Heart left ventricle (tissue), 13 donors: Measurements from ENCODE around the gene GNB4.

Source experiments
- CTCF ChIP-seq, 12 donors: fragments of 200-600 bp; sonication (generic) in 4 of 12; IDR thresholded peaks; one replicate each; pipeline versions ENCODE4 v1.5.0 to v1.8.0; 2018 to 2022; ENCODE audit warnings: antibody characterized with exemption in 12 of 12, mild to moderate bottlenecking in 5 of 12
- POLR2A ChIP-seq, 2 donors: fragments of 450-650 bp; IDR thresholded peaks; one replicate each; pipeline ENCODE4 v1.6.1; 2017; ENCODE audit warnings: antibody characterized with exemption in 2 of 2, mild to moderate bottlenecking in 2 of 2, moderate library complexity in 2 of 2
- donor health status: ischemic (EF 13 %, LVEDD 7.1; RV severe dilation, severe dysfunction).
- donor health status: DM: no; HTN: yes; CAD: no.
- donor health status: DM: no; HTN: no; CAD: no.
- donor health status: ischemic (EF 25% LVEDD 6.9; RV normal size, moderate dysfunction).
- donor health status: ischemic (EF 25% LVEDD 5.7; RV mildly dilated, moderate dysfunction).
- donor health status: ischemic (EF 35%, LVEDD 5.7; RV mildly dilated, moderate dysfunction).
- donor health status: nonischemic (EF 11% LVEDD 7.7; RV severe dilation, severe dysfunction).
- donor health status: DM: yes; HTN: yes; CAD: no.
- donor health status: PGD.
- donor health status: ischemic (EF 29% LVEDD 5.4; RV normal size, mild dysfunction).
- donor health status: nonischemic (EF 23%, LVEDD 6.1; RV moderate dilation, normal function).

GRCh38 chr3:179410331-179410730, 40.9 kb downstream of the GNB4 start:
- TF ChIP-seq POLR2A (IDR thresholded peaks at IDR 0.05) (no peak), CTCF (IDR thresholded peaks at IDR 0.05) (no peak)
